K562 (cell line): ENCODE data around the gene ACTL6A. TPM values are rescaled to one million over a fixed set of nuclear protein-coding genes. Genes with fewer than 3 reads are reported as not detected.

Source experiments
- ATF3 ChIP-seq, 2 experiments: fragments of 450-650 bp in 1 of 2; sonication (generic) in 1 of 2; formaldehyde crosslinking in 1 of 2; IDR thresholded peaks in 1 of 2; conservative IDR thresholded peaks in 1 of 2; 2 replicates each; pipeline versions ENCODE4 v1.6.1 to v1.8.1; 2016 to 2023; ENCODE audit warnings: mild to moderate bottlenecking in 2 of 2, moderate library complexity in 2 of 2, inconsistent platforms in 1 of 2, missing genetic modification reagents in 1 of 2
- BHLHE40 ChIP-seq: IDR thresholded peaks from 2 replicates; pipeline ENCODE4 v1.6.1; 2011; ENCODE audit warnings: low read length, improper control_type of control experiment
- CREM ChIP-seq: IDR thresholded peaks from 2 replicates; pipeline ENCODE4 v1.6.1; 2014; ENCODE audit warnings: antibody characterized with exemption, low read depth
- DACH1 ChIP-seq: fragments of 450-650 bp; IDR thresholded peaks from 2 replicates; pipeline ENCODE4 v1.6.1; 2018; ENCODE audit not compliant: partially characterized antibody
- FOXA1 ChIP-seq: fragments of 450-650 bp; IDR thresholded peaks from 2 replicates; pipeline ENCODE4 v1.6.1; 2016; ENCODE audit warnings: mild to moderate bottlenecking, borderline replicate concordance
- GTF2B ChIP-seq: IDR thresholded peaks from 2 replicates; pipeline ENCODE4 v1.6.1; 2011; ENCODE audit not compliant: insufficient read length; ENCODE audit errors: extremely low read depth
- HDAC3 ChIP-seq: fragments of 450-650 bp; IDR thresholded peaks from 2 replicates; pipeline ENCODE4 v1.6.1; 2018; ENCODE audit warnings: borderline replicate concordance, mild to moderate bottlenecking, moderate library complexity; ENCODE audit not compliant: partially characterized antibody
- HMG20A ChIP-seq: fragments of 450-650 bp; formaldehyde crosslinking; conservative IDR thresholded peaks from 2 replicates; pipeline ENCODE4 v1.4.0; 2020; ENCODE audit warnings: mild to moderate bottlenecking, mixed read lengths
- HMGN3 ChIP-seq: IDR thresholded peaks from 2 replicates; pipeline ENCODE4 v1.6.1; 2011; ENCODE audit warnings: borderline replicate concordance, low read depth, mild to moderate bottlenecking, mixed read lengths, low read length; ENCODE audit not compliant: insufficient read length; ENCODE audit errors: extremely low read depth
- HOMEZ ChIP-seq: fragments of 250-450 bp; sonication (Bioruptor Pico); IDR thresholded peaks from 2 replicates; pipeline ENCODE4 v1.4.0; 2020; ENCODE audit warnings: mild to moderate bottlenecking, moderate library complexity
- MEF2D ChIP-seq: conservative IDR thresholded peaks from 2 replicates; pipeline ENCODE4 v1.6.1; 2016; ENCODE audit warnings: low read depth, missing genetic modification characterization, missing compliant biosample characterization
- NFIC ChIP-seq: fragments of 450-650 bp; IDR thresholded peaks from 2 replicates; pipeline ENCODE4 v1.6.1; 2017; ENCODE audit warnings: mild to moderate bottlenecking, inconsistent platforms
- POLR2AphosphoS5 ChIP-seq: IDR thresholded peaks from 2 replicates; pipeline ENCODE4 v1.6.1; 2011; ENCODE audit warnings: mild to moderate bottlenecking, low read depth, low read length, moderate library complexity; ENCODE audit not compliant: control insufficient read depth, insufficient read depth
- POLR2G ChIP-seq: fragments of 200-400 bp; formaldehyde crosslinking; IDR thresholded peaks from 2 replicates; pipeline ENCODE4 v1.6.1; 2017; ENCODE audit warnings: low read depth, mild to moderate bottlenecking, antibody characterized with exemption, low read length, moderate library complexity
- PTBP1 ChIP-seq: fragments of 200-400 bp; formaldehyde crosslinking; IDR thresholded peaks from 2 replicates; pipeline ENCODE4 v1.6.1; 2017; ENCODE audit warnings: low read depth, low read length
- RBFOX2 ChIP-seq: fragments of 200-400 bp; formaldehyde crosslinking; IDR thresholded peaks from 2 replicates; pipeline ENCODE4 v1.6.1; 2017; ENCODE audit warnings: low read depth, mild to moderate bottlenecking, low read length, moderate library complexity
- RFX1 ChIP-seq: fragments of 450-650 bp; IDR thresholded peaks from 2 replicates; pipeline ENCODE4 v1.6.1; 2016; ENCODE audit warnings: mild to moderate bottlenecking, moderate library complexity
- RNF2 ChIP-seq: sonication (generic); IDR thresholded peaks from 2 replicates; pipeline ENCODE4 v1.6.1; 2016
- ZBTB12 ChIP-seq: fragments of 250-450 bp; sonication (Bioruptor Pico); IDR thresholded peaks from 2 replicates; pipeline ENCODE4 v1.4.0; 2020
- ZNF165 ChIP-seq: fragments of 250-450 bp; sonication (Bioruptor Pico); IDR thresholded peaks from 2 replicates; pipeline ENCODE4 v1.4.0; 2020; ENCODE audit warnings: borderline replicate concordance
- ZNF311 ChIP-seq: fragments of 250-450 bp; sonication (Bioruptor Pico); IDR thresholded peaks from 2 replicates; pipeline ENCODE4 v1.4.0; 2020; ENCODE audit warnings: mild to moderate bottlenecking, moderate library complexity
- ZNF316 ChIP-seq: fragments of 450-650 bp; IDR thresholded peaks from 2 replicates; pipeline ENCODE4 v1.6.1; 2016
- ZNF41 ChIP-seq: fragments of 250-450 bp; sonication (Bioruptor Pico); conservative IDR thresholded peaks from 2 replicates; pipeline ENCODE4 v1.4.0; 2020; ENCODE audit warnings: mild to moderate bottlenecking
- ZNF431 ChIP-seq: sonication (generic); formaldehyde crosslinking; IDR thresholded peaks from 2 replicates; pipeline ENCODE4 v1.8.0; 2022; ENCODE audit warnings: mild to moderate bottlenecking, missing genetic modification reagents
- ZNF699 ChIP-seq: fragments of 250-450 bp; sonication (Bioruptor Pico); IDR thresholded peaks from 2 replicates; pipeline ENCODE4 v1.8.0; 2021; ENCODE audit warnings: mild to moderate bottlenecking, moderate library complexity; ENCODE audit not compliant: insufficient replicate concordance
- ZNF717 ChIP-seq: fragments of 250-450 bp; sonication (Bioruptor Pico); IDR thresholded peaks from 2 replicates; pipeline ENCODE4 v1.5.0; 2021
- polyA plus RNA-seq, 8 experiments: library from polyadenylated mRNA; depleted of rRNA in 4 of 8; stranded (reverse) in 5 of 8; unstranded in 3 of 8; fragments of >200 nt; fragmentation: Nextera tagmentation in 2 of 8; fragmentation: Illumina TruSeq in 1 of 8; extraction: Ambion mirVana in 2 of 8; extraction: Trizol in 1 of 8; gene quantifications; 2 replicates each; pipeline versions ENCODE4 v1.2.1 to v1.2.3, GENCODE V29; 2011 to 2014; ENCODE audit warnings: inconsistent platforms in 1 of 8, missing spikeins in 1 of 8
- total RNA-seq, 7 experiments: library from RNA; depleted of rRNA in 6 of 7; stranded (reverse); fragments of >200 nt in 6 of 7; fragmentation: Illumina TruSeq in 2 of 7; extraction: Trizol in 2 of 7; gene quantifications; 2 replicates each; pipeline versions ENCODE4 v1.2.1 to v1.2.3, GENCODE V29; 2011 to 2021; ENCODE audit warnings: low replicate concordance in 1 of 7

Gene ACTL6A
- total and polyA plus RNA-seq, 9 of the 15 experiments (the other 6 are each of a cell fraction or from before 2014, with no cell fraction given): 107 to 243 (median 157) TPM

- TF ChIP-seq ATF3 (IDR thresholded peaks at IDR 0.05): peak; percentile 89
- no peak; the same call in 1 of the 2 replicates for TF ChIP-seq ATF3 (CRISPR knock-in tag; conservative IDR thresholded peaks at IDR 0.05)
- no peak for TF ChIP-seq BHLHE40
- no peak for TF ChIP-seq MEF2D (tag)
- no peak for TF ChIP-seq ZNF311 (CRISPR knock-in tag)
- TF ChIP-seq RNF2: peak; percentile 56; the same call in 1 of the 2 replicates
- TF ChIP-seq ZNF699: no peak
- TF ChIP-seq CREM: peak; percentile 24; the same call in 1 of the 2 replicates
- TF ChIP-seq ZNF165 (CRISPR knock-in tag): no peak
- TF ChIP-seq HDAC3: peak; percentile 58
- no peak for TF ChIP-seq HMGN3
- TF ChIP-seq PTBP1: no peak
- TF ChIP-seq ZNF41 (CRISPR knock-in tag): no peak
- no peak for TF ChIP-seq ZBTB12
- TF ChIP-seq HOMEZ (CRISPR knock-in tag): no peak
- no peak for TF ChIP-seq ZNF717
- no peak for TF ChIP-seq GTF2B
- no peak for TF ChIP-seq POLR2G
- no peak for TF ChIP-seq HMG20A
- TF ChIP-seq RBFOX2: no peak
- peak; percentile 76 for TF ChIP-seq ZNF316
- no peak for TF ChIP-seq ZNF431 (CRISPR knock-in tag)
- peak; percentile 79 for TF ChIP-seq POLR2AphosphoS5
- TF ChIP-seq FOXA1: no peak
- peak; percentile 40 for TF ChIP-seq DACH1
- peak; percentile 55 for TF ChIP-seq NFIC
- TF ChIP-seq RFX1: no peak
Measured at GRCh38 chr3:179615458-179616173, 52.9 kb downstream of the ACTL6A start (continued).
